Panc1 (cell line): ENCODE data around the gene ANO2. TPM values are rescaled to one million over a fixed set of nuclear protein-coding genes. Genes with fewer than 3 reads are reported as not detected.
A peak's percentile ranks its signal among the peaks of the same experiment; 100 is the strongest.

Source experiments
- ATAC-seq: fragments of 200-7000 bp; cut with Tn5 transposase; 2 replicates; pipeline ENCODE4 v1.9.1; 2020; ENCODE audit warnings: mild to moderate bottlenecking, moderate library complexity
- BruUV-seq: library from RNA; stranded (reverse); fragments of 400-500 nt; replicated peaks from 2 replicates; lab custom pipeline; 2021; lab: Mats Ljungman, UMichigan
- CTCF ChIA-PET: fragments of 300-600 bp; sonication (Branson Sonifier 250); formaldehyde crosslinking; loops from one replicate; lab custom pipeline; 2022; ENCODE audit warnings: antibody characterized with exemption; lab: Charles Lee
- POLR2A ChIA-PET: fragments of 300-600 bp; sonication (Branson Sonifier 250); formaldehyde crosslinking; loops from one replicate; lab custom pipeline; 2022; ENCODE audit warnings: antibody characterized with exemption; lab: Charles Lee
- DNase-seq: peaks from one replicate; pipeline ENCODE4 v3.0.0-alpha.2; 2010; ENCODE audit warnings: low read depth, low spot score
- H3K27ac ChIP-seq: 2 replicates; pipeline ENCODE4 v1.5.1; 2011; ENCODE audit warnings: mild to moderate bottlenecking, low read length, inconsistent platforms
- H3K27me3 ChIP-seq: fragments of 200-500 bp; sonication (Bioruptor generic); 2 replicates; pipeline ENCODE4 v1.6.0; 2014; ENCODE audit warnings: low read length, inconsistent platforms; ENCODE audit not compliant: control insufficient read depth, insufficient read depth
- H3K36me3 ChIP-seq: fragments of 200-500 bp; sonication (Bioruptor generic); 2 replicates; pipeline ENCODE4 v1.5.1; 2014; ENCODE audit warnings: inconsistent platforms, mild to moderate bottlenecking, low read length, moderate library complexity; ENCODE audit not compliant: control insufficient read depth, insufficient read depth
- H3K4me1 ChIP-seq: 2 replicates; pipeline ENCODE4 v1.5.1; 2011; ENCODE audit warnings: inconsistent platforms, mild to moderate bottlenecking, low read length, moderate library complexity; ENCODE audit not compliant: control insufficient read depth, insufficient read depth
- H3K4me3 ChIP-seq, 2 experiments: 2 replicates each; pipeline ENCODE4 v1.5.1; 2011 to 2012; ENCODE audit warnings: low read depth in 2 of 2, low read length in 2 of 2, mild to moderate bottlenecking in 2 of 2, inconsistent platforms in 1 of 2, moderate library complexity in 1 of 2
- H3K9me3 ChIP-seq: fragments of 200-500 bp; sonication (Bioruptor generic); 2 replicates; pipeline ENCODE4 v1.5.1; 2014; ENCODE audit warnings: low read depth, mild to moderate bottlenecking, inconsistent platforms, low read length, moderate library complexity; ENCODE audit not compliant: control insufficient read depth, insufficient read depth
- CTCF ChIP-seq: fragments of 450-650 bp; IDR thresholded peaks from 2 replicates; pipeline ENCODE4 v1.5.1; 2017; ENCODE audit warnings: mild to moderate bottlenecking
- POLR2AphosphoS5 ChIP-seq: IDR thresholded peaks from 2 replicates; pipeline ENCODE4 v1.6.1; 2012; ENCODE audit warnings: mild to moderate bottlenecking, low read depth, low read length, moderate library complexity
- REST ChIP-seq, 2 experiments: IDR thresholded peaks; 2 replicates each; pipeline ENCODE4 v1.6.1; 2011 to 2012; ENCODE audit warnings: low read depth in 2 of 2, control low read depth in 1 of 2, low read length in 1 of 2, mild to moderate bottlenecking in 1 of 2, moderate library complexity in 1 of 2; ENCODE audit not compliant: insufficient read depth in 1 of 2
- SIN3A ChIP-seq: IDR thresholded peaks from 2 replicates; pipeline ENCODE4 v1.6.1; 2012; ENCODE audit warnings: low read depth, mild to moderate bottlenecking, low read length, moderate library complexity, borderline replicate concordance; ENCODE audit not compliant: insufficient read depth
- TCF7L2 ChIP-seq: IDR thresholded peaks from 2 replicates; pipeline ENCODE4 v1.6.1; 2011; ENCODE audit warnings: mild to moderate bottlenecking, low read depth, low read length, inconsistent platforms
- in situ Hi-C: cut with HindIII; loops from 2 replicates; pipeline ENCODE4 v1.10.0; 2016; ENCODE audit warnings: low sequenced_read_pairs, low pct_unique_long_range_greater_than_20kb
- intact Hi-C: fragments of 100-400 bp; cut with micrococcal nuclease; formaldehyde crosslinking; loops from one replicate; pipeline ENCODE4 v1.10.0; 2022; ENCODE audit not compliant: unreplicated experiment
- total RNA-seq: library from RNA; stranded (reverse); gene quantifications from one replicate; pipeline ENCODE4 v1.2.1, GENCODE V29; 2021; ENCODE audit not compliant: unreplicated experiment

The ANO2 gene
- total RNA-seq, 1 experiment from 2014 or later: not detected

- in situ Hi-C loops (no loop called here), intact Hi-C loops (no loop called here)
- Histone ChIP-seq H3K4me3 (no peak overlapping the region), H3K27ac (no peak overlapping the region), H3K9me3 (no peaks in the 10 kb centered on the region), H3K4me1 (no peaks in the 10 kb centered on the region), H3K36me3 (no peaks in the 10 kb centered on the region), H3K27me3 (no peaks in the 10 kb centered on the region)
- CTCF ChIA-PET: no interaction called here
- BruUV-seq: no TSS peak
- DNase-seq (no peak), ATAC-seq (no peak; the same call in 1 of the 2 replicates)
- peak; percentile 58 for TF ChIP-seq CTCF
- TF ChIP-seq POLR2AphosphoS5: no peak
- POLR2A ChIA-PET: no interaction called here
Observed at GRCh38 chr12:5912437-5913334, 32.4 kb downstream of the ANO2 start.

GRCh38 chr12:5912011-5912410 is 33.0 kb downstream of the ANO2 start:
- H3K4me3 ChIP-seq: no peak overlapping the region
- ATAC-seq (no peak), DNase-seq (no peak)
- CTCF ChIA-PET: no interaction called here
- in situ Hi-C loops (no loop called here), intact Hi-C loops (no loop called here)
- no peak overlapping the region for H3K27ac ChIP-seq
- no peaks in the 10 kb centered on the region for H3K9me3 ChIP-seq
- H3K27me3 ChIP-seq: no peaks in the 10 kb centered on the region
- no peaks in the 10 kb centered on the region for H3K36me3 ChIP-seq
- no TSS peak for BruUV-seq
- POLR2A ChIA-PET: no interaction called here
- H3K4me1 ChIP-seq: no peaks in the 10 kb centered on the region
- no peak for TF ChIP-seq POLR2AphosphoS5
- TF ChIP-seq REST (IDR thresholded peaks at IDR 0.05; ENCODE audit: insufficient read depth in 1 of 2, low read depth in 2 of 2, low read length in 1 of 2): no peak
- TF ChIP-seq SIN3A: no peak
- TF ChIP-seq CTCF: no peak
- TF ChIP-seq TCF7L2: no peak
